NCI-H748 treated with DMSO at 0.1 percent for 48 hours (cell line): ENCODE data around the gene PPP1R9A.

Source experiments
- DNase-seq: peaks from one replicate; lab custom pipeline; 2025; lab: John Stamatoyannopoulos, UW

The PPP1R9A gene

GRCh38 chr7:94909179-94909466, 1.7 kb downstream of the PPP1R9A start:
- DNase-seq: no peak

GRCh38 chr7:94912085-94912484, 4.7 kb downstream of the PPP1R9A start:
- DNase-seq: peak; percentile 17

GRCh38 chr7:94913391-94913790, 6.0 kb downstream of the PPP1R9A start:
- DNase-seq: no peak

- DNase-seq: no peak
These were observed 14.5 kb downstream of the PPP1R9A start for GRCh38 chr7:94921911-94922310.

- no peak for DNase-seq
These were observed 15.1 kb downstream of the PPP1R9A start for GRCh38 chr7:94922457-94922856.

GRCh38 chr7:94923412-94923811, 16.0 kb downstream of the PPP1R9A start:
- DNase-seq: no peak

GRCh38 chr7:94928168-94928707, 20.8 kb downstream of the PPP1R9A start:
- DNase-seq: no peak

GRCh38 chr7:94933256-94933990, 26.0 kb downstream of the PPP1R9A start:
- DNase-seq: no peak

GRCh38 chr7:94939395-94939794, 32.0 kb downstream of the PPP1R9A start:
- no peak for DNase-seq

GRCh38 chr7:94940241-94940640, 32.8 kb downstream of the PPP1R9A start:
- no peak for DNase-seq

- DNase-seq: peak; percentile 42
These were observed 34.6 kb downstream of the PPP1R9A start for GRCh38 chr7:94941844-94942632.

GRCh38 chr7:94943134-94943533, 35.7 kb downstream of the PPP1R9A start:
- DNase-seq: no peak

GRCh38 chr7:94949532-94949931, 42.1 kb downstream of the PPP1R9A start:
- no peak for DNase-seq

- no peak for DNase-seq
These were observed 48.4 kb downstream of the PPP1R9A start for GRCh38 chr7:94955807-94956206.

- DNase-seq: no peak
These were observed 49.7 kb downstream of the PPP1R9A start for GRCh38 chr7:94957061-94957460.

- DNase-seq: no peak
These were observed 55.3 kb downstream of the PPP1R9A start for GRCh38 chr7:94962661-94963060.

- DNase-seq: no peak
These were observed 62.2 kb downstream of the PPP1R9A start for GRCh38 chr7:94969434-94970084.

- no peak for DNase-seq
These were observed 62.7 kb downstream of the PPP1R9A start for GRCh38 chr7:94970085-94970576.

GRCh38 chr7:94971051-94971867, 63.9 kb downstream of the PPP1R9A start:
- DNase-seq: no peak

GRCh38 chr7:94972296-94972695, 64.9 kb downstream of the PPP1R9A start:
- DNase-seq: peak; percentile 22

GRCh38 chr7:94973844-94974243, 66.5 kb downstream of the PPP1R9A start:
- DNase-seq: no peak

- no peak for DNase-seq
These were observed 67.0 kb downstream of the PPP1R9A start for GRCh38 chr7:94974423-94974822.
